ENCODE measurements around the gene FAM184A.
"Not testable (repeated sequence)": the region's sequence is repeated elsewhere in the genome, so short reads cannot be mapped to it uniquely, and the experiment has no call there.

Gene FAM184A

DNA sequence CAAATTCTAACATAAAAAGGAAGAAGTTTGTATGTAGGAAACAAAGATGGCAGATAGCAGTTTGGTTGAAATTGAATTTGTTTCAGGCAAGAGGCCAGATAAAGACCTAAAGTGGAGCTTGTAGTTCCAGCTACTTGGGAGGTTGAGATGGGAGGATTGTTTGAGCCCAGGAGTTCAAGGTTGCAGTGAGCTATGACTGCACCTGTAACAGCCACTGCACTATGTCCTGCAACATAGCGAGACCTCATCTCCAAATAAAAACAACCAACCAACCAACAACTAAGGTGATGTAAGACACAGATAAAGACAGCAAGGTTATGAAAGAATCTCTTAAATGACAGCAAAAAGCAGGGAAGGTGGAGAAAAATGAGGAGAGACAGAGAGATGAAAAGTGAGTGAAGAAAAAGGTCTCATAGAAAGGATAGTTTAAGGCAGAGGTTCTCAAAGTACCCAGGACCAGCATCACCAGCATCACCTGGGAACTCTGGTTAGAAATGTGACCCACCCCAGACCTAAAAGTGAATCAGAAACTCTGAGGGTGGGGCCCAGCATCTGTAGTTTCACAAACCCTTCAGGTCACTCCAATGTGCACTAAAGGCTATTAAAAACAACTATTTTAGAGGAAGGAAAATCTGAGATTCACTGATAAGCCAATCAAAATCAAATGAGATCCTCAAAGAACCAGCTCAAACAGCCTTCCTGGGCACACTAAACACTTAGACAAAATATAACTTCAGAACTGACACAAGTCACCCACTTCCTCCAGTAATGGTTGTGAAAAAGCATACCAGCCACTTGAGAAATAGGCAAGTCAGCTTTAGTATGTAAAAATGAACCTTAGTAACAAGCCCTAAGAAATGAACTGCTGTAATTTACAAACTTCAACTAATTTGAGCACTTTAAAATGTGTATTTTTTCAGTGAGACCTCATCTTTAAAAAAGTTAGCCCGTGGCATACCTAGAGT, 57.6 kb downstream of the FAM184A start:
- no peak for DNase-seq (ENCODE audit: low spot score)

GRCh38 chr6:119015165-119015564, 63.3 kb downstream of the FAM184A start:
- DNase-seq (ENCODE audit: low spot score) = not testable (repeated sequence)

DNA sequence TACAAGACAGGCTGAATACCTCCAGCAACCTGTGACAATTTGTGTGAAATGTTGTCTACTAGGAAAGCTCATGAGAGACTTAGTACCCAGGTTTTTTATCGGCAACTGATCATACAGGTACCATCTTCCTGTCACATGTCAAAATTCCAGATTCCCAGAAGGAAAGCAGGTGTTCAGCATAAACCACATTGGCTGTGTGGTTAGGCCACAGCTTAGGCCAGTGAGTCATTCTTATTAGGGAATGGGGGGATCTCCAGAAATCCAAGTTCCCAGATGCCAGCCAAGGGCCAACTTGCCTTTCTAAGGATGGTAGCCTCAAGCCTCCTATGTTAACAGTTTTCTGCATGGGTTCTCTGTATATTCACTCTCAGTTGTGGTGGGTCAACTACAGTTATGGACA, 65.9 kb downstream of the FAM184A start:
- DNase-seq (ENCODE audit: low spot score) = no peak

DNA sequence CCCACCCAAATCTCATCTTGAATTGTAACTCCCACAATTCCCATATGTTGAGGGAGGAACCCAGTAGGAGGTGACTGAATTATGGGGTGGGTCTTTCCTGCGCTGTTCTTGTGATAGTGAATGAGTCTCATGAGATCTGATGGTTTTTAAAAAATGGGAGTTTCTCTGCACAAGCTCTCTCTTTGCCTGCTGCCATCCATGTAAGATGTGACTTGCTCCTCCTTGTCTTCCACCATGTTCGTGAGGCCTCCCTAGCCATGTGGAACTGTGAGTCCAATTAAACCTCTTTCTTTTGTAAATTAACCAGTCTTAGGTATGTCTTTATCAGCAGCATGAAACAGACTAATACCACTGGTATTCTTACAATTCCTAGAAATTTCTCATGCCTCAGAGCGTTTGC, 69.2 kb downstream of the FAM184A start:
- not testable (repeated sequence) for DNase-seq (ENCODE audit: low spot score)

GRCh38 chr6:119006974-119007373, 71.5 kb downstream of the FAM184A start:
- DNase-seq (ENCODE audit: low spot score) = no peak

DNA sequence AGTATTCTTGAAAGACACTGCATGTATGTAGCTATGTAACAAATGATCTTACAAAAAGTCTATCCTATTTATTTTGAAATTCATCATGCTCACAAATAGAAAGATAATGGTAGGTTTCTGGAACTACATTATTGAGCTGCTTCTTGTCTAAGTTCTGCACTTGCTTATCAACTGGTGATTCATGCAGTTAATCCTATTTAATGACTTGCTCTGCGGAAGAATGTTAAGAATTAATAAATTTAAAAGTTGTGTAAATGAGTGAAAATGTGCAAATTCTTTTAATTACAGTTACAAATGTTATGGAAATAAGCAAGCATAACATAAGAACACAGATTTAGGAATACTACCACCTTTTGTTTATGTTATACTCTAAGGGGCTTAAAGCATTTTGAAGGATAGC, 76.4 kb downstream of the FAM184A start:
- DNase-seq (ENCODE audit: low spot score) = no peak

GRCh38 chr6:118999494-119000040, 78.9 kb downstream of the FAM184A start:
- DNase-seq (ENCODE audit: low spot score) = peak; percentile 16

GRCh38 chr6:118997426-118997825, 81.0 kb downstream of the FAM184A start:
- not testable (repeated sequence) for DNase-seq (ENCODE audit: low spot score)

GRCh38 chr6:118996289-118996820, 82.1 kb downstream of the FAM184A start:
- no peak for DNase-seq (ENCODE audit: low spot score)

- DNase-seq (ENCODE audit: low spot score) = peak; percentile 5
These were observed 84.6 kb downstream of the FAM184A start for GRCh38 chr6:118993803-118994251.

GRCh38 chr6:118993358-118993757, 85.1 kb downstream of the FAM184A start:
- DNase-seq (ENCODE audit: low spot score) = no peak

DNA sequence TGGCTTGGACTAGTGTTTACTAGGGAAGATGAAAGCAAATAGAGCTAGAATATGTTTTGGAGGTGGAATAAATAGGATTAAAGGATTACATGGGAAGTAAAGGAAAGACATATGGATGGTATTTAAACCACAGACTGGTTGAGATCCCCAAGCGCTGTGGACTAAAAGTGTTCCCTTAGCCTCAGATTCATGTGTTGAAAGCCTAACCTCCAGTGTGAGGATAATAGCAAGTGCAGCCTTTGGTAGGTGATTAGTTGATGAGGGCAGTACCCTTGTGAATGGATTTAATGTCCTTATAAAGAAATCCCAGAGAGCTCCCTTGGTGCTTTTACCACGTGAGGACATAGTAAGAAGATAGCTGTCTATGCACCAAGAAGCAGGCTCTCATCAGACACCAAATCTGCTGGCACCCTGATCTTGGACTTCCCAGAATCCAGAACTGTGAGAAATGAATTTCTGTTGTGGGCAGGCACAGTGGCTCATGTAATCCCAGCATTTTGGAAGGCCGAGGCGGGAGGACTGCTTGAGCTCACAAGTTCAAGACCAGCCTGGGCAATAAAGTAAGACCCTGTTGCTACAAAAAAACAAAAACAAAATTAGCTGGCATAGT, 86.2 kb downstream of the FAM184A start:
- DNase-seq (ENCODE audit: low spot score) = no peak

DNA sequence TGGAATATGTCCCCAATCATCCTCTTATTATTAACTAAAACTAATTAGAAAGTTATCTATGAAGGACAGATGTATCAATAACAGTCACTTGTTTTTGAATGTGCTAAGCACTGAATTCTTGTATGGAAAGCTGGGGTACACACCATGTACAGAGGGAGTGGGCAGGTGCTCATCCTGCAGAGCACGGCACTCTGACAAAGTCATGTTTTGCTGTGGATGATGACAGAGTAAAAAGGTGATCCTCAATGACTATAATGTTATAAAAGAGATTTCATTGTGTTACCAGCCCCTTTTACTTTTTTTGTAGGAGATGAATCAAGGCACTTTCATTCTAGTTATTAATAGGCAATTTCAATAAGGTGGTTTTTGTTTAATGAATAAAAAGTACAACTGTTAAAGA, 92.2 kb downstream of the FAM184A start:
- DNase-seq (ENCODE audit: low spot score) = no peak

GRCh38 chr6:118985123-118985830, 93.2 kb downstream of the FAM184A start:
- no peak for DNase-seq (ENCODE audit: low spot score)

GRCh38 chr6:118984342-118984741, 94.1 kb downstream of the FAM184A start:
- no peak for DNase-seq (ENCODE audit: low spot score)

DNA sequence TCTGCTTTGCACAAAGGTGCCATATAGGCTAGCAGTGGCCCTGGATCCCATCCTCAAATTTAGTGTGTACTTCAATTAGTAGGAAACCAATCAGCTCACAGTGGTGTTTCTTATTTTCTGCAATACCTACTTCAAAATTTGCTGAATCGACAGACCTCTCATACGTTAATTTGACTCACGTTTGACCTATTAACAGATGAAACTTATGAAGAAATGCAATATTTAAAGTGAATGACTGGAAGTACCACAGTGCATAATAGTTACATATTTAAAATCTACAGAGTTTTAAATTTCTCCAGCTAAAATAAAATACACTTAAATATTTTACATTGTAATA, 95.9 kb downstream of the FAM184A start:
- no peak for DNase-seq (ENCODE audit: low spot score)

- no peak for DNase-seq (ENCODE audit: low spot score)
These were observed 96.4 kb downstream of the FAM184A start for GRCh38 chr6:118981884-118982574.

DNA sequence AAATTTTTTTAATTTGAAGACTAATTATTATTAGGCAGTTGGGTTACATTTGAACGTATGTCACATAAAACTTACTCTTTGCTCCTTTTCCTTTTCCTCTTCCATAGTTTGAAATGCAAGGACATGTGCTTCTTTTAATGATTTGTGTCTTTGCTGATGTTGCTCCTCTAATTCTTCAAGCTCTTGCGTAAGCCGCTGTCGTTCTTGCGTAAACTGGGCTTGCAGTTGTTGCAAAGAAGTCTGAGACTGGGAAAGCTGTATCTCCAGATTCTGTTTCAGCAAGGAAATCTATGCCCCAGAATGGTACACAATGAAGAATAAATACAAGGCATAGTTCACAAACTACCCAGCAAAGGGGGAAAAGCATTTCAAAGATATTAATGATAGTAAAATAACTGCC, 98.4 kb downstream of the FAM184A start:
- peak; percentile 22 for DNase-seq (ENCODE audit: low spot score)

GRCh38 chr6:118974790-118975189, 103.7 kb downstream of the FAM184A start:
- DNase-seq (ENCODE audit: low spot score) = no peak

- DNase-seq (ENCODE audit: low spot score) = no peak
These were observed 106.8 kb downstream of the FAM184A start for GRCh38 chr6:118971682-118972081.

GRCh38 chr6:118970866-118971265, 107.6 kb downstream of the FAM184A start:
- DNase-seq (ENCODE audit: low spot score) = no peak

DNA sequence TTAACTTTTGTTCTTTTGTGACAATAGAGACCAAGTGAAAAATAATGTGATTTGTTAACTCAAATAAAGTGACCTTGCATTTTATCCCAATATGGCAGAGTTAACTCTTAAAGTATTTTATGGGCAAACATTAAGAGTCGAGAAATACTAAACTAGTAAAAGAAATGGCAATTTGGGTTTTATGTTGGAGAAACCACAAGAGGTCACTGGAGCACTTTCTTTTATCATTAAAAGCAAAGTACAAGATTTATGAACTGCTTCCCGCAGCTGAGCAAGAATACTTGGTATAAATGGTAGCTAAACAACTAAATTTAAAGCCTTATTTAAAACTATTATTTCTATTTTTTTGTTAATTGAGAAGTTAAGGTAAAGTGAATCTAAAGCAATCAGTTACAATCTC, 110.0 kb downstream of the FAM184A start:
- no peak for DNase-seq (ENCODE audit: low spot score)

Data from HuH-7 (cell line).